Large intestine (tissue), 3 donors: ENCODE measurements around the gene FN1. TPM values are rescaled to one million over a fixed set of nuclear protein-coding genes. Genes with fewer than 3 reads are reported as not detected.

Experiments
- DNase-seq, 2 donors: peaks; one replicate each; pipeline versions ENCODE4 v3.0.0 to v3.0.0-alpha.2; 2013
- H3K27ac ChIP-seq: one replicate; pipeline ENCODE4 v1.5.1; 2013; ENCODE audit warnings: low read length
- H3K27me3 ChIP-seq: 2 replicates; pipeline ENCODE4 v1.6.1; 2013; ENCODE audit warnings: low read length; ENCODE audit not compliant: control insufficient read depth, insufficient read depth
- H3K36me3 ChIP-seq: 2 replicates; pipeline ENCODE4 v1.6.1; 2013; ENCODE audit warnings: low read length; ENCODE audit not compliant: control insufficient read depth, insufficient read depth
- H3K4me1 ChIP-seq: one replicate; pipeline ENCODE4 v1.6.1; 2013; ENCODE audit warnings: low read length; ENCODE audit not compliant: control insufficient read depth, insufficient read depth
- H3K4me3 ChIP-seq: one replicate; pipeline ENCODE4 v1.5.1; 2013; ENCODE audit warnings: low read length
- H3K9me3 ChIP-seq: one replicate; pipeline ENCODE4 v1.6.1; 2013; ENCODE audit warnings: mild to moderate bottlenecking, low read depth, low read length, moderate library complexity; ENCODE audit not compliant: control insufficient read depth
- WGBS: methylation state at CpG from one replicate; pipeline ENCODE4 v1.1.5; 2013; ENCODE audit warnings: low lambda C conversion rate; ENCODE audit not compliant: insufficient coverage; 5-methylcytosine and 5-hydroxymethylcytosine counted together
- polyA plus RNA-seq: library from polyadenylated mRNA; unstranded; fragments of 120-200 nt; gene quantifications from one replicate; pipeline ENCODE4 v1.2.1, GENCODE V29; 2013

The FN1 gene
- polyA plus RNA-seq, 1 donor, result 216 TPM

DNA sequence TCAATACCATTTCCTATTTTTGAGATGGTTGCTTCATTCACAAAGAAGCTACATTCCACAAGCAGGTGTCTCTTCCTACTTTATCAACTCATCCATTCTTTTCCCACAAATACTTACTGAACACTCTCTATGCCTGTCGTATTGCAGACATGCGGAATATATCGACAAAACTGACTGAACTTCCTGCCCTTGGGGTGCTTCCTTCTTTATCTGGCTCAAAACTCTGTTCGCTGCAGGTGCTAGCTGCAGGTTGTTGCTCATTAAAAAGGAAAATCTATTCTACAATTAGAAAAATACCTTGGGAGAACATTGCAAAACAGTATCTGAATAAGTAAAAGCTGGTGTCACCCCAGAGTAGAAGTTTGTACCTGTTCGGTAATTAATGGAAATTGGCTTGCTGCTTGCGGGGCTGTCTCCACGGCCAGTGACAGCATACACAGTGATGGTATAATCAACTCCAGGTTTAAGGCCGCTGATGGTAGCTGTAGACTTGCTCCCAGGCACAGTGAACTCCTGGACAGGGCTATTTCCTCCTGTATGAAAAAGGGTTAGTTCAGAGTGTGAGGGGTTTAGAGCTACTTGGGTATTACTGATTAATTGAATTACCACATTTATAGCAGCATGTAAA is 52.1 kb downstream of the FN1 start:
- DNase-seq, result no peak
- Histone ChIP-seq H3K36me3 (peaks cover 64% of the 10 kb centered on the region), H3K4me1 (no peaks in the 10 kb centered on the region), H3K9me3 (peaks cover 16% of the 10 kb centered on the region), H3K27me3 (no peaks in the 10 kb centered on the region), H3K27ac (no peak overlapping the region), H3K4me3 (no peak overlapping the region)
- no CpG with 5 or more reads among the region's 8 CpGs for WGBS

DNA sequence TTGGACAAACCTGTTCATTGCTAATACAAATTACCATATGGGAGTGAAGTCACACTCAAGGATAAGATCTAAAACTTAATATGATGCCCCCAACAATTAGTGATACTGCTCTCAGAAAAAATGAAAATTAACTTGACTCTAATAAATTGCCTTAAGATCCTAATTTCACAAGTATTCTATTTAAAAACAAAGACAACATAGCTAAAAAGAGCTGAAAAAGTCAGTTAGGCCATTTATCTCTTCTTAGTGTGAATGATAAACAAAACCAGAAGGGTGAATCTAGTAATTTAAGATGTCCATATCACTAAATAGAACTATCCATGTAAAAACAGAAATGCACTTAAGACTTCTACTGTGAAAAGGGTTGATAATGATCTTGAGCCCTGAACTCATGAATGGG is 53.4 kb downstream of the FN1 start:
- H3K9me3 ChIP-seq, result peaks cover 16% of the 10 kb centered on the region
- no peak overlapping the region for H3K27ac ChIP-seq
- H3K4me1 ChIP-seq, result no peaks in the 10 kb centered on the region
- no peak for DNase-seq
- H3K36me3 ChIP-seq, result peaks cover 69% of the 10 kb centered on the region
- H3K27me3 ChIP-seq, result no peaks in the 10 kb centered on the region
- H3K4me3 ChIP-seq, result no peak overlapping the region

DNA sequence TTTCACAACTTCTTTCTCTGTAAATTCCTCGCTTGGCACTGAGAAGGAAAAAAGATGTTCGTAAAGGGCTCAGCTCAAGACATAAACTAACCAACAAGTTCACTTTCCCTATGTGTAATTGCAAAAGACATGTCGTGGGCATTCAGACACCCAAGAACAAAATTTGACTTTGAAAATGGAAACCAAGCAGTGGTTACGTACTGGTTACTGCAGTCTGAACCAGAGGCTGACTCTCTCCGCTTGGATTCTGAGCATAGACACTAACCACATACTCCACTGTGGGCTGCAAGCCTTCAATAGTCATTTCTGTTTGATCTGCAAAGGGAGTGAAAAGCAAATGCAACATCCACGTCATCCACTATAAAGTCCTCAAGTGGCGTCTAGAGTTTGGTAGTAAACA is 53.9 kb downstream of the FN1 start:
- H3K4me1 ChIP-seq, result no peaks in the 10 kb centered on the region
- H3K36me3 ChIP-seq, result peaks cover 70% of the 10 kb centered on the region
- DNase-seq, result no peak
- no peak overlapping the region for H3K4me3 ChIP-seq
- 100% methylated on average over 1 of the region's 7 CpGs for WGBS
- H3K9me3 ChIP-seq, result peaks cover 16% of the 10 kb centered on the region
- no peak overlapping the region for H3K27ac ChIP-seq
- H3K27me3 ChIP-seq, result no peaks in the 10 kb centered on the region

DNA sequence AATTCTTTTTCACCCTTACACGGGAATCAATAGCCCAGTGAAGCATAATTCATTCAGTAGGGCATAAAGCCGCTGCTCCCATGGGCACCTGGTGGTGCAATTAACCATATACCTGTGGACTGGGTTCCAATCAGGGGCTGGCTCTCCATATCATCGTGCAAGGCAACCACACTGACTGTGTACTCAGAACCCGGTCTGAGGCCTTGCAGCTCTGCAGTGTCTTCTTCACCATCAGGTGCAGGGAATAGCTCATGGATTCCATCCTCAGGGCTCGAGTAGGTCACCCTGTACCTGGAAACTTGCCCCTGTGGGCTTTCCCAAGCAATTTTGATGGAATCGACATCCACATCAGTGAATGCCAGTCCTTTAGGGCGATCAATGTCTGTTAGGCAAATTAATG is 55.2 kb downstream of the FN1 start:
- H3K27ac ChIP-seq, result no peak overlapping the region
- WGBS, result no CpG with 5 or more reads among the region's 7 CpGs

DNA sequence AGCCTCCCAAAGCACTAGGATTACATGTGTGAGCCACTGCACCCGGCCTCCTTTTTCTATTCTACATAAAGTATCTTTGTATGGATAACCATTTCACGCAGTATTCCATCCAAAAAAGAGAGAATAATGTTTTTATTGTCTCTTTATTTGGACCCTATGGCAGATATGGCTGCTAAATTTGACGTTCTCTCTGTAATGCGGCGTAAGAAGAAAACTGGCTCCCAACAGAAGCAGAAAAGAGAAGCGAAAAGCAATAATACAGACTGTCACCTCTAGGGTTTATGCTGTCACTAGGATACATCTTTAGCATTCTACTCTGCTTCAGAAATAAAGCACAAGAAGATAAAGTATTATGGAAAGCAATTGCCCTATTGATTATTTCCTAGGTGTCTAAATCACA is 55.9 kb downstream of the FN1 start:
- WGBS, result no CpG with 5 or more reads among the region's 6 CpGs
- H3K4me1 ChIP-seq, result no peaks in the 10 kb centered on the region
- no peak overlapping the region for H3K4me3 ChIP-seq
- DNase-seq, result no peak
- peaks cover 75% of the 10 kb centered on the region for H3K36me3 ChIP-seq
- peaks cover 18% of the 10 kb centered on the region for H3K9me3 ChIP-seq
- no peaks in the 10 kb centered on the region for H3K27me3 ChIP-seq
- H3K27ac ChIP-seq, result no peak overlapping the region

More for the DNA sequence above, 55.2 kb downstream of the FN1 start:
- Histone ChIP-seq H3K36me3 (peaks cover 67% of the 10 kb centered on the region), H3K4me1 (no peaks in the 10 kb centered on the region), H3K27me3 (no peaks in the 10 kb centered on the region), H3K9me3 (peaks cover 15% of the 10 kb centered on the region), H3K4me3 (no peak overlapping the region)
- no peak for DNase-seq

DNA sequence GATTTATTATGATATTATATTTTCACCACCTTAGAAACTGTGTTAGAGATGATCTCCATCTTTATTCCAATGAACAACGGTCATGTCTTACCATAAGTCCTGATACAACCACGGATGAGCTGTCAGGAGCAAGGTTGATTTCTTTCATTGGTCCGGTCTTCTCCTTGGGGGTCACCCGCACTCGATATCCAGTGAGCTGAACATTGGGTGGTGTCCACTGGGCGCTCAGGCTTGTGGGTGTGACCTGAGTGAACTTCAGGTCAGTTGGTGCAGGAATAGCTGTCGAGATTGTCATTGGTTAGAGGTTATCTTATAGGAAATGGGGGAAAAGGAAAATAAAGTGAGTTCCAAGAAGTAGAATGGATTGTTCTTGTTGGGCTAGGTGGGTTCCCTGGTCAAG is 56.8 kb downstream of the FN1 start:
- no peak overlapping the region for H3K4me3 ChIP-seq
- peaks cover 75% of the 10 kb centered on the region for H3K36me3 ChIP-seq
- no peak for DNase-seq
- H3K27me3 ChIP-seq, result no peaks in the 10 kb centered on the region
- peaks cover 15% of the 10 kb centered on the region for H3K9me3 ChIP-seq
- no peak overlapping the region for H3K27ac ChIP-seq
- H3K4me1 ChIP-seq, result no peaks in the 10 kb centered on the region
- WGBS, result 100% methylated on average over 1 of the region's 7 CpGs

DNA sequence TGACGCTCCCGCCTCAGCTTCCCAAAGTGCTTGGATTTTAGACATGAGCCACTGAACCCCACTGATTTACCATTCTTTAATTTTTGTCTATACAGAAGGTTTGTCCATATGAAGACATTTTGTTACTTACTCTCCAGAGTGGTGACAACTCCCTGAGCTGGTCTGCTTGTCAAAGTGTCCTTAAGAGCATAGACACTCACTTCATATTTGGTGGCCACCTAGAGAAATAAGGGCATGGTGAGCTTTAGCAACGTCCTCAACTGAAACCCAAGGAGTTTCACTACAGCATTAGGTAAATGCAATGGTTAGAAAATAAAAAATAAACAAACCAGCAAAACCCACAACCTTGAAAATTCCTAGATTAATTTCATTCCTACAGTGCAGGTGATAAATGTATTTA is 57.8 kb downstream of the FN1 start:
- peaks cover 11% of the 10 kb centered on the region for H3K9me3 ChIP-seq
- H3K4me3 ChIP-seq, result no peak overlapping the region
- peaks cover 72% of the 10 kb centered on the region for H3K36me3 ChIP-seq
- DNase-seq, result no peak
- no peak overlapping the region for H3K27ac ChIP-seq
- H3K27me3 ChIP-seq, result no peaks in the 10 kb centered on the region
- no peaks in the 10 kb centered on the region for H3K4me1 ChIP-seq
- 100% methylated on average over 2 of the region's 3 CpGs for WGBS

DNA sequence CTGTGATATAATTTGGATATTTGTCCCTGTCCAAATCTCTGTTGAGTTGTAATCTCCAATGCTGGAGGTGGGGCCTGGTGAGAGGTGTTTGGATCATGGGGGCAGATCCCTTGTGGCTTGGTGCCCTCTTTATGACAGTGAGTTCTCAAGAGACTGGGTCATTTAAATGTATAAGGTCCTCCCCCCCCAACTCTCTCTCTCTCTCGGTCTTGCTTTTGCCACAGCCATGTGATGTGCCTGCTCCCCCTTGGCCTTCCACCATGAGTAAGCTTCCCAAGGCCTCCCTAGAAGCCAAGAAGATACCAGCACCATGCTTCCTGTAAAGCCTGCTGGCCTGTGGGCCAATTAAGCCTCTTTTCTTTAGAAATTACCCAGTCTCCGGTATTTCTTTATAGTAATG is 58.6 kb downstream of the FN1 start:
- WGBS, result no CpG with 5 or more reads among the region's 2 CpGs

DNA sequence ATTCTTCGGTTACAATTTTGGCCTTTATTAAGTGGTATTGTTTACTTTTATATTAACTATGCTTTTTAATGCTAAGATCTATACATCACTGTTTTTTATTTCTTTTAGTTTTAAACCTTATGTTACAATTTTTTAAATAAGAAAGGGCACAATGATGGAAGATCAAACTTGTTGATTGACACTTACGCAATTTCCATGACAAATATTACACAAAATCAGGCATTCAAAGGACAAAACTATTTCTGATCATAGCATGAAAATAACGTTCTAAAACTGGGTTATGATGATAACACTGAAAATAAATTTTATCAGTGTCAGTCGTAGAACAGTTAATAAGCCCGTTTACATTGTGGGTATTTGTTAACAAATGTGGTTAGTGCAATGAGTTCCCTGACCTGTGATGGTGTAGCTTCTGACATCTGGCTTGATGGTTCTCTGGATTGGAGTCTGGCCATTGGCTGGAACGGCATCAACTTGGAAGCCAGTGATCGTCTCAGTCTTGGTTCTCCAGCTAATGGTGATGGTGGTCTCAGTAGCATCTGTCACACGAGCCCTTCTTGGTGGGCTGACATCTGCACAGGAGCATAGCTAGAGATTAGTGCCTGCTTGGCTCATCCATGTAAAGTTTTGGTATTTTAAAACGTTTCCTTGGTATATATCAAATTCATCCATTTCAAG is 59.6 kb downstream of the FN1 start:
- Histone ChIP-seq H3K27me3 (no peaks in the 10 kb centered on the region), H3K4me1 (no peaks in the 10 kb centered on the region), H3K9me3 (peaks cover 16% of the 10 kb centered on the region), H3K36me3 (peaks cover 75% of the 10 kb centered on the region), H3K4me3 (no peak overlapping the region), H3K27ac (no peak overlapping the region)
- no peak for DNase-seq
- 92% methylated on average over 4 of the region's 9 CpGs for WGBS

More for the DNA sequence above, 58.6 kb downstream of the FN1 start:
- H3K27ac ChIP-seq, result no peak overlapping the region
- no peaks in the 10 kb centered on the region for H3K27me3 ChIP-seq
- peaks cover 11% of the 10 kb centered on the region for H3K9me3 ChIP-seq
- H3K36me3 ChIP-seq, result peaks cover 75% of the 10 kb centered on the region
- H3K4me1 ChIP-seq, result no peaks in the 10 kb centered on the region
- H3K4me3 ChIP-seq, result no peak overlapping the region
- DNase-seq, result no peak

DNA sequence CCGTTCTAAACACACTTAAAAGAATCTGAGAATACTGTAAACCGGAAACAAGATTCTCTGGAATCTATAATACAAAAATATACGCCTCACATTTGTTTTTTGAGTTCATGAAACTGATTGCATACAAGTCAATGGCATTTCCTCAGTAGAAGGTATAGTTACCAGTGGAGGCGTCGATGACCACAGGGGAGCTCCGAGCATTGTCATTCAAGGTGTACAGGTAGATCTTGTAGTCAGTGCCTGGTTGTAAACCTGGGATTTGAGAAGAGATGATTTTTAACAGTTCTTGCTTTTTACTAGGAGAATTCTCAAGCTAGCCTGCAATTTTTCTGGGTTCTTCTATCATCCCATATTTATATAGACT is 60.4 kb downstream of the FN1 start:
- Histone ChIP-seq H3K27me3 (no peaks in the 10 kb centered on the region), H3K4me3 (no peak overlapping the region), H3K4me1 (no peaks in the 10 kb centered on the region), H3K9me3 (peaks cover 14% of the 10 kb centered on the region), H3K27ac (no peak overlapping the region), H3K36me3 (peaks cover 71% of the 10 kb centered on the region)
- DNase-seq, result no peak
- WGBS, result 100% methylated on average over 1 of the region's 6 CpGs
